GM18517 (cell line): ENCODE data around the gene CREB3L2.
"Not testable (repeated sequence)": the region's sequence is repeated elsewhere in the genome, so short reads cannot be mapped to it uniquely, and the experiment has no call there.

Source experiments
- ATAC-seq: cut with Tn5 transposase; IDR thresholded peaks from one replicate; pipeline ENCODE4 v1.9.1; 2021; ENCODE audit warnings: mild to moderate bottlenecking, moderate library complexity; ENCODE audit not compliant: unreplicated experiment

CREB3L2 gene

GRCh38 chr7:137970253-137970975 is 31.5 kb downstream of the CREB3L2 start:
- no peak for ATAC-seq

GRCh38 chr7:137969828-137970227 is 32.1 kb downstream of the CREB3L2 start:
- ATAC-seq, result no peak

- no peak for ATAC-seq
Measured at GRCh38 chr7:137968890-137969289, 33.0 kb downstream of the CREB3L2 start.

GRCh38 chr7:137968339-137968738 is 33.5 kb downstream of the CREB3L2 start:
- ATAC-seq, result not testable (repeated sequence)

GRCh38 chr7:137967143-137968018 is 34.5 kb downstream of the CREB3L2 start:
- no peak for ATAC-seq

GRCh38 chr7:137966641-137967142 is 35.2 kb downstream of the CREB3L2 start:
- no peak for ATAC-seq

- no peak for ATAC-seq
Measured at GRCh38 chr7:137965942-137966640, 35.8 kb downstream of the CREB3L2 start.

- ATAC-seq, result no peak
Measured at GRCh38 chr7:137964824-137965545, 36.9 kb downstream of the CREB3L2 start.

- ATAC-seq, result no peak
Measured at GRCh38 chr7:137962875-137963507, 38.9 kb downstream of the CREB3L2 start.

GRCh38 chr7:137962491-137962874 is 39.4 kb downstream of the CREB3L2 start:
- no peak for ATAC-seq

- peak; percentile 59 for ATAC-seq
Measured at GRCh38 chr7:137961200-137962177, 40.4 kb downstream of the CREB3L2 start.

GRCh38 chr7:137960020-137960419 is 41.9 kb downstream of the CREB3L2 start:
- no peak for ATAC-seq

GRCh38 chr7:137958470-137959431 is 43.1 kb downstream of the CREB3L2 start:
- ATAC-seq, result no peak

- no peak for ATAC-seq
Measured at GRCh38 chr7:137957887-137958286, 44.0 kb downstream of the CREB3L2 start.

- ATAC-seq, result no peak
Measured at GRCh38 chr7:137956591-137956990, 45.3 kb downstream of the CREB3L2 start.

GRCh38 chr7:137956183-137956582 is 45.7 kb downstream of the CREB3L2 start:
- ATAC-seq, result no peak

GRCh38 chr7:137954614-137955013 is 47.3 kb downstream of the CREB3L2 start:
- no peak for ATAC-seq
